ENCODE data around the gene ITPR3. TPM values are rescaled to one million over a fixed set of nuclear protein-coding genes. Genes with fewer than 3 reads are reported as not detected.

ITPR3 gene
- total and polyA plus RNA-seq, 2 of the 13 experiments (the other 11 are each of a cell fraction or from before 2014, with no cell fraction given): 3.8 to 21.4 TPM

GRCh38 chr6:33696548-33697518 is 75.7 kb downstream of the ITPR3 start:
- WGBS (ENCODE audit: low lambda C conversion rate): 95% methylated on average over 15 of the region's 15 CpGs
- CTCF ChIA-PET (ENCODE audit: low intra/inter-chr PET ratio, low total read pairs): no interaction called here

More at GRCh38 chr6:33696548-33697518, 75.7 kb downstream of the ITPR3 start:
- peaks cover 35 to 84% of the 10 kb centered on the region in 2 experiments for H3K36me3 ChIP-seq (replicated peaks in 1 of 2; ENCODE audit: control insufficient read depth in 1 of 2, insufficient read depth in 2 of 2, low read length in 2 of 2)
- no peak overlapping the region for H2AFZ ChIP-seq (ENCODE audit: low read length)
- no peaks in the 10 kb centered on the region for H3K79me2 ChIP-seq (ENCODE audit: insufficient read depth, low read length)
- 0 out of 2 replicates have a peak, but pooled peaks have one; percentile 21 for TF ChIP-seq ZBTB39 (CRISPR knock-in tag; IDR thresholded peaks at IDR 0.05)
- TF ChIP-seq MAFF (IDR thresholded peaks at IDR 0.05; ENCODE audit: low read depth, low read length): 0 out of 2 replicates have a peak, but pooled peaks have one; percentile 2
- TF ChIP-seq AGO2 (optimal IDR thresholded peaks at IDR 0.05; ENCODE audit: low read depth, low read length): peak; percentile 29
- no peak for TF ChIP-seq NR2F2 (IDR thresholded peaks at IDR 0.05; ENCODE audit: borderline replicate concordance, low read depth)
- H3K27ac ChIP-seq (ENCODE audit: extremely low read length, insufficient read depth, low read length): no peak overlapping the region
- H3K4me3 ChIP-seq (replicated peaks in 1 of 3; ENCODE audit: insufficient read depth in 1 of 3, low read depth in 2 of 3, low read length in 3 of 3): no peak overlapping the region
- H4K20me1 ChIP-seq (ENCODE audit: insufficient read depth, low read length): no peaks in the 10 kb centered on the region; the same call in 1 of the 2 replicates
- DNase-seq (ENCODE audit: low spot score) (no peak), FAIRE-seq (no peak), ATAC-seq (no peak)
- intact Hi-C loops (cut with micrococcal nuclease; ENCODE audit: unreplicated experiment): no loop called here
- BruUV-seq (replicated peaks): no TSS peak
- H3K4me1 ChIP-seq (ENCODE audit: insufficient read depth, low read length): no peaks in the 10 kb centered on the region
- no peaks in the 10 kb centered on the region for H3K9me3 ChIP-seq (ENCODE audit: low read length)
- H3K9ac ChIP-seq (ENCODE audit: insufficient read depth, low read depth, low read length): no peak overlapping the region
- in situ Hi-C loops (cut with HindIII; ENCODE audit: extremely low pct_ligation_motif_present, low pct_unique_long_range_greater_than_20kb): no loop called here
- POLR2A ChIA-PET: interaction anchor here (0.6 to 0.8 kb wide), 2 partner anchors 14 to 185 kb away, joined by 4 to 6 read pairs; partner anchors contain the start of gene UQCC2
- H3K27me3 ChIP-seq (ENCODE audit: control insufficient read depth in 1 of 2, insufficient read depth in 2 of 2, low read length in 2 of 2): no peaks in the 10 kb centered on the region
- no peak overlapping the region for H3K4me2 ChIP-seq (ENCODE audit: low read depth, low read length)

Data from HepG2 (cell line).